A549 treated with AZD9567 at 1 μM for 4 hours (cell line): ENCODE data around the gene CSMD2. TPM values are rescaled to one million over a fixed set of nuclear protein-coding genes. Genes with fewer than 3 reads are reported as not detected.

Experiments
- total RNA-seq: library from RNA; stranded (reverse); fragments of 200-300 nt; extraction: Qiagen RNA extraction; gene quantifications from 5 replicates; pipeline ENCODE4 v1.2.3, GENCODE V29; 2022; ENCODE audit not compliant: insufficient read depth

The CSMD2 gene
- under 0.01 to 0.02 TPM in 2 of 5 replicates, not detected in the others for total RNA-seq

DNA sequence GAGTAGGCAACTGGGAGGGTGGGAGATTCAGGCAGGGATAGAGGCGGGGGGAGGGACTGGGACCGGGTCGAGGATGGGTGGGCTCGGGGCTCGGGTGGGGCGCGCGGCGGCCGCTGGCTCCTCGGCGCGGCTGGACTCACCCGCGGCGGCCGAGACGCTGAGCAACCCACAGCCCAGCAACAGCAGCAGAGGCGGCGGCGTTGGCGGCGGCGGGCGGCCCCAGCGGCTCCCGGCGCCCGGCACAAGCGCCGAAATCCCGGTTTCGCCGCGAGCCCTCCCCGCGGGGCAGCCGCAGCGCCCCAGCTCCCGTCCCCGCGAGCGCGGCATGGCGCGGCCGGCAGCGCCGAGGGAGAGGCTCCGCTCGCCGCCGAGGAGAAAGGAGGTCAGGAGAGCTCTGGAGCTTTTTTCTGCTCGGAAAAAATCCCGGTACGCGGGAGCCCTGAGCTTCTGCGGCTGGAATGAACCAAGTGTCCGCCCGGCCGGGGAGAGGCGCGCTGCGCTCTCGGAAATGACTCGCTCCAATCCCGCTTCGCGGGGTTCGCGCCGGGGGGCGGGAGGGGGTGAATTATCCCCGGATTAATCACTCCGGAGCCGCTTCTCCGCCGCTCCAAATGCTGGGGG is at the start of gene CSMD2:
Gene CSMD2 (minus strand): TSS at position 460 of the 621 bp plus-strand sequence. CDS start 133 bp downstream, at position 327.

DNA sequence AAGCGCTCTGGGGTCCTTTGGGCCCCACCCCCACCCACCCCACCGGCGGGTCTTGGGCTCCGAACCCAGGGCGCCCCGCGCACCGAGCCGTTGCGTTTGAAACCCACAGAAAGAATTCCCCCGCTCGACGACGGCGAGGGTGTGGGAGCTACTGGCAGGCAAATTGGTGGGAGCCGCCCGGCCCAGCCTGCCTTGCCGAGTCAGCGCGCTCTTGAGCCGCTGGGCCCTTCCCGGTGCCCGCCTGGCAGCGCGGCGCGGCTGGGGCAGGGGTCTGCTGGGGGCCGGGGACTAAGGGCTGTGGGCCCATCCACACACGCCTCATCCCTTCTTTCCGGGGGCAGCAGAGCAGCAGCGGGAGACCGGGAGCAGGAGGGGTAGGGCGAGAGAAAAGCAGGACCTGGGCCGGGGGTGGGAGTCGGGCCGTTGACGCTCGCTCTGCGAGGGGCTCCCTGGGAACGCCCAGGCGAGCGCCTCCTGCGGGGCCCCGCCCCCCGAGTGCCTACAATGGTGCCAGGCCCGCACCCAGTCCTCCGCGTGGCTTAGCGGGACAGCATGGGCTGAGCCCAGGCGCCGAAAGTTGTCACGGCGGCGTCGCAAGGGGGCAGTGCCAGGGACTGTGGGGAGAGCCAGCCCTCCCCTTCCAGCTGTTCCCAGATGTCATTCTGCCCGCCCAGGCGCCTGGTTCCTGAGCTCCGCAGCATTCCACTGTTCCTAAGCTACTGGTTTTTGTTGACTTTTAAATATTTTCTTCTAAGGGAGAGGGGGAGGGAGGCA is 12.0 kb upstream of the CSMD2 start, which contains the start of gene C1orf94:
Gene C1orf94 (plus strand): TSS at position 78 of the 774 bp plus-strand sequence. CDS start 883 bp downstream, outside the sequence.

DNA sequence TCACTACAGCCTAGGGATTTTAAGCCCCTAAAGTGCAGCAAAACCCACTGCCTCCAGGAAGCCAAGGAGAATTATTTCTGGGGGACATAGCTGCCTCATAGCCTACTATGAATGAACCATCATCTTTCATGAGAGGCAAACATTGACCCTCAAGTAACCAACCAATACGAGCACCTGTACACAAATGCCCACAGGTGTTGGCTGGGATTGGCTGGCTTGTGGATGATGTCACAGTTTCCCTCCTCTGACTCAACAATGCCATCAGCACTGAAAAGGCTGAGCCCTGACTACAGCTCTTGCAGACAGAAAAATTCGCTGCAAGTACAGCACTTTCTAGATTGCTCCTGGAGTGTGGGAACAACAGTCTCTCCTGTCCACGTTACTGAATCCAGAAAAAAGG is 301.3 kb downstream of the CSMD2 start, which contains the start of gene HMGB4:
Gene HMGB4 (plus strand): TSS at position 301 of the 400 bp plus-strand sequence. CDS start 113 bp downstream, outside the sequence.

DNA sequence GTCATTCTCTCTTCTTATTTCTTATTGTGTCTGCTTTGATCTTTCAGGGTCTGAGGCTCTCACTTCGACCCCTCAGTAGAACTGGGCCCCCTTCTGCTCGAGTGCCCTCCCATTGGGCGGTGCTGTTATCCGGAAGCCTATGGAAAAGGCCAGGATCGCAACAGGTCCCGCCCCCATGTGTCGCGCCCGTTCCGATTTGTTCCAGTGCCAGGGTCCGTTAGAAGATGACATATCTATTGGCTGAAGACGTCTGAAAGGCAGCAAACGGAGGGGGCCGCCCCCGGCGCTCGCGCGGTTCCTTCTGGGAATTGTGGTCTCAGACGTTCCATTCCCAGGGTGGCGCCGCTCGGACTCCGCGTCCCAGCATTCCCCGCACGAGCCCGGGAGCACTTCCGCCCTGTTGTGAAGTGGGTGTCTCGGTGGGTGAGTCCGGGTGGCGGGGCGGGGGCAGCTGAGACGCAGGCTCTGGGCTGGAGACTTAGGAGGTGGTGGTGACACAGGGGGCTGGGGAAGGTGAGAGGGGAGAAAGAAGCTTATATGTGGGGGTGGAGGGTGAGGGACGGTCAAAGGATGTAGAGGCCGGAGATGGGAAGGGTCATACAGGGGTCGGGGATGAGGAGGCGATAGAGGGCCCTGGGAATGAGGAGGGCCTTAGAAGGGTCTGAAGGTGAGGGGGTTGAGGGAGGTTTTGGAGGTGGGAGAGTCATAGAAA is 692.6 kb downstream of the CSMD2 start, which contains the start of gene ZSCAN20:
Gene ZSCAN20 (plus strand): TSS at position 377 of the 712 bp plus-strand sequence. CDS start 6,644 bp downstream, outside the sequence.

Other genes starting within 250 kb of the CSMD2 start
- not detected in 5 replicates for gene C1orf94, start 11.7 kb upstream of the CSMD2 start, total RNA-seq